Astrocyte of the cerebellum (primary cell): ENCODE results near the gene INHBA.

Experiments
- DNase-seq: peaks from one replicate; pipeline ENCODE4 v3.0.0-alpha.2; 2011; ENCODE audit warnings: low read depth
- H3K4me3 ChIP-seq: 2 replicates; pipeline ENCODE4 v1.5.1; 2011; ENCODE audit warnings: mild to moderate bottlenecking, low read depth, low read length, moderate library complexity
- CTCF ChIP-seq: IDR thresholded peaks from 2 replicates; pipeline ENCODE4 v1.5.1; 2012; ENCODE audit warnings: low read length, low read depth, moderate library complexity, mild to moderate bottlenecking; ENCODE audit errors: missing control alignments
- in situ Hi-C: cut with HindIII; loops from 2 replicates; pipeline ENCODE4 v1.10.0; 2017; ENCODE audit warnings: low sequenced_read_pairs

INHBA gene

DNA sequence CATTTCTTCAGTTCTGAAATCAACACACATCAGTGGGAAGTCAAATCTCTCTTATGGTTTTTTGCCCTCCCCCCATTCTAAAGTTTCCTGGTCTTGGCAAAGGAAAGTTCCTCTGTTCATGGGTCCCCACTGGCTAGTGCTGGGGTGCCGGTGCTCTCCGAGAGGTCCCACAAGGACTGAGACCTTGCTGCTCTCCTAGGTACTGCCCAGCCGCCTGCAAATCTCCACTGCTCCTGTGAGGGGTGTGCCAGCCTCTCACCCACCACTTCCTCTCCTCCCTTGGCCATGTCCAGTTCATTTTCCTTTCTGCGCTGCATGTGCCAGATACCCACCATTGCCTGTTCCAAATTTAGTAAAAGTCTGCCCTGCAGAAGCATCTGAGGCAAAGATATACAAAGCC is 17.2 kb upstream of the INHBA start:
- in situ Hi-C loops, result no loop called here
- no peak for DNase-seq
- H3K4me3 ChIP-seq, result no peak overlapping the region

DNA sequence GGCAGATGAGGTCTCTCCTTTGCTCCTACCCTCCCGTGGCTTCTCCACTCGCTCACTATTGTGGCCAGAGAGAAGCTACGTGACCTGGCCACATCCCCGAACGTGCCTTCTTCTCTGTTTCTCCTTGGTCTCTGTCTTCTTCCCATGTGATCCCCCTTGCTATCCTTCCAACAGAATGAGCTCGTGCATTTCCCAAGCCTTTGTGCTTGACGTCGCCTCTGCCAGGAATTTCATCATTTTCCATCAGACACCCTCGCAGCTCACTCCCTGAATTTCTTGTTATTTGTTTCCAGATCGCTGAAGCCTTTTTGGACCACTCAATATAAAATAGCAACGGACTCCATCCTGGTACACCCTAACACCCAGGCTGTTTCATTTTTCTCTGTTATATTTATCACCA is 13.8 kb upstream of the INHBA start:
- in situ Hi-C loops, result no loop called here
- DNase-seq, result no peak
- no peak for TF ChIP-seq CTCF
- H3K4me3 ChIP-seq, result no peak overlapping the region

More for the DNA sequence above, 17.2 kb upstream of the INHBA start:
- TF ChIP-seq CTCF, result no peak

DNA sequence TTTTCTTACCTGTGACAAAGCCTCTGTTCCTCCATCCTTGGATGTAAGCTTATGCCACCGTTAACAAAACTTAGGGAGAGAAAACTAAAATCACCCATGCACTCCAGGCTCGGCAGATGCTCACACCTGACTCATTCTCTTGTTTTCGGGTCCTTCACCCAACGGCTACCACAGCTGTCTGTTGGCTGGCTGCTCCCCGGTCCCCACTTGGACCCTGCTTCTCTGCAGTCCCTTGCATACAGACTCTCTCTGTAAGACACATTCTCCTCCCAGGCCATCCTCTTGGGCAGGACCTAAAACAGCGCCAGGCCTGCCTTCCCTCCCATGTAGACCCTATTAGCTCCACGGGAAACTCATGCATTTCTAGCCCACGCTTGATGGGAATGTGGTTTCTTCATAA is 12.1 kb upstream of the INHBA start:
- TF ChIP-seq CTCF, result no peak
- no peak overlapping the region for H3K4me3 ChIP-seq
- in situ Hi-C loops, result no loop called here

DNA sequence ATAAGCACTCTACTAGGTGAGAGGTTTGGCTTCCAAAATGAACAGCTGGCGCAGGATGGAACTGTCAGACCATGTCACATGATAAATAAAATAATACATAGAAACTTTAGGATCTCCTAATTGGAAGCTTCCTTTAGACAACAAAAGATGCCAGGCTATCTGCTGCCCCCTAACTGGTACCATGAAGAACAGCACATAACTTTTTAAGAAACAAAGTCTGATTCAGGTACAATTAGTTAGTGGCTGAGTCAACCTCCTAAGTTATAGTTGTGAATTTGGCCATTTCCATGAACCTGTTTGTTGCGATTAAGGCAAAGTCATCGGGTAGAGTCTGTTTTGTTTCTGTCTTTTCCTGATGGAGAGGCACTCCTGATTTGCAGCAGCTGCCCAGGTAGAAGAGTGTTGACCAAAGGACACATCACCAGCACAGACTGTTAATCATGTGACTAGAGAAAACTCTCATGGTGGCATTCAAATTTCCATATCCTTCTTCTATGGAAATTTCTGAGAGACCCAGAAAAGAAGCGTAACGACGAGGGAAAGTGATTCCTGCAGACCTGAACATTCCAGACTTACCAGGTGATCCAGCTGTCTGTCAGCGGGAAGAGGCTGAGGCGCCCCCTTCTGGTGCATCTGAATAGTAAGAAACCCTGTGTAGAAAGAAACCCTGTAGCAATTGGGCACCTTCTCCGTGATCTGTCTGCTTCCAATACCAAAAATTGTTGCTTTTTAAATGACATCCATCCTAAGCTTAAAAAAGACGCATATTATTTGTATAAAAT is 8.6 kb upstream of the INHBA start:
- TF ChIP-seq CTCF, result peak; percentile 39
- no peak for DNase-seq
- in situ Hi-C loops, result no loop called here
- H3K4me3 ChIP-seq, result no peak overlapping the region

More for the DNA sequence above, 12.1 kb upstream of the INHBA start:
- DNase-seq, result no peak

- H3K4me3 ChIP-seq, result no peak overlapping the region
- no peak for TF ChIP-seq CTCF
- DNase-seq, result no peak
- in situ Hi-C loops, result no loop called here
These were observed 7.9 kb upstream of the INHBA start for GRCh38 chr7:41710838-41711237.

DNA sequence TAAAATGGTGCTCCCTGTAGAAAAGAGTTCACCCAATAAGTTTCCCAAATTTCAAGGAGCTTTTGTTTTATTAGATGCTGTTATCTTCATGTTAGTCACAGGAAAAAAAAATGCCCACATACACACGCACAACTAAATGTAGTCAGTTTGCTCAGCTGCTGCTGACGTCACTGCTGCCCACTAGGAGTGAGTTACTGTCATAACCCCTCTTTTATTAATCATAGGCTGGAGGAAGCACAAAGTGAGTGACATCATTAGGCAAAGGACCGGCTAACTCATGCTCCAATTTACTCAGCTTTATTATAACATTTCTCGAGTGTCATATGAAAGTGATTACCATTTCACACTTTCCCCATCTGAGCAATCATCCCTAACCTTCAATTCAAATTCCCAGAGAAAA is 6.7 kb upstream of the INHBA start:
- in situ Hi-C loops, result no loop called here
- TF ChIP-seq CTCF, result no peak
- H3K4me3 ChIP-seq, result no peak overlapping the region
- peak; percentile 59 for DNase-seq
